Activated T-helper 17 cell treated with anti-CD3 and anti-CD28 coated beads, Interleukin-2, amount 50 U/mL, for 72 hours (primary cell): ENCODE data around the gene KCNC2. TPM values are rescaled to one million over a fixed set of nuclear protein-coding genes. Genes with fewer than 3 reads are reported as not detected.

Source experiments
- ATAC-seq: fragments of 150-1000 bp; cut with Tn5 transposase; replicated peaks from 2 replicates; pipeline ENCODE4 v1.10.0; 2021; ENCODE audit warnings: mild to moderate bottlenecking, moderate library complexity
- H3K27ac Mint-ChIP-seq: one replicate; pipeline ENCODE4 v1.8.0; 2022; ENCODE audit warnings: mixed read lengths
- H3K27me3 Mint-ChIP-seq: one replicate; pipeline ENCODE4 v1.8.0; 2022; ENCODE audit warnings: mixed read lengths
- H3K36me3 Mint-ChIP-seq: one replicate; pipeline ENCODE4 v1.8.0; 2022; ENCODE audit warnings: low read depth, mild to moderate bottlenecking, mixed read lengths
- H3K4me1 Mint-ChIP-seq: one replicate; pipeline ENCODE4 v1.8.0; 2022; ENCODE audit warnings: mixed read lengths
- H3K4me3 Mint-ChIP-seq: one replicate; pipeline ENCODE4 v1.8.0; 2022; ENCODE audit warnings: mild to moderate bottlenecking, mixed read lengths
- H3K9me3 Mint-ChIP-seq: one replicate; pipeline ENCODE4 v1.8.0; 2022; ENCODE audit warnings: mixed read lengths
- total RNA-seq, 2 donors: library from RNA; stranded (reverse); gene quantifications; one replicate each; pipeline ENCODE4 v1.2.3, GENCODE V29; 2022

Gene KCNC2
- total RNA-seq, 2 donors from 2014 or later: not detected

GRCh38 chr12:75058228-75058627 lies 151.4 kb downstream of the KCNC2 start:
- Mint-ChIP-seq H3K4me1 (no peaks in the 10 kb centered on the region), H3K4me3 (no peak overlapping the region), H3K9me3 (no peaks in the 10 kb centered on the region), H3K36me3 (no peaks in the 10 kb centered on the region), H3K27ac (no peak overlapping the region), H3K27me3 (no peaks in the 10 kb centered on the region)
- ATAC-seq: no peak

- Mint-ChIP-seq H3K27me3 (no peaks in the 10 kb centered on the region), H3K36me3 (no peaks in the 10 kb centered on the region), H3K4me1 (no peaks in the 10 kb centered on the region), H3K4me3 (no peak overlapping the region), H3K27ac (no peak overlapping the region), H3K9me3 (no peaks in the 10 kb centered on the region)
- no peak for ATAC-seq
Observed at GRCh38 chr12:75048767-75049166, 160.9 kb downstream of the KCNC2 start.

- Mint-ChIP-seq H3K27me3 (no peaks in the 10 kb centered on the region), H3K4me3 (no peak overlapping the region), H3K27ac (no peak overlapping the region), H3K9me3 (no peaks in the 10 kb centered on the region), H3K4me1 (no peaks in the 10 kb centered on the region), H3K36me3 (no peaks in the 10 kb centered on the region)
- no peak for ATAC-seq
Observed at GRCh38 chr12:75047885-75048525, 161.6 kb downstream of the KCNC2 start.

GRCh38 chr12:75042125-75042524 lies 167.5 kb downstream of the KCNC2 start:
- H3K4me1 Mint-ChIP-seq: no peaks in the 10 kb centered on the region
- H3K9me3 Mint-ChIP-seq: no peaks in the 10 kb centered on the region
- ATAC-seq: no peak
- no peak overlapping the region for H3K27ac Mint-ChIP-seq
- no peak overlapping the region for H3K4me3 Mint-ChIP-seq
- H3K27me3 Mint-ChIP-seq: no peaks in the 10 kb centered on the region
- no peaks in the 10 kb centered on the region for H3K36me3 Mint-ChIP-seq

DNA sequence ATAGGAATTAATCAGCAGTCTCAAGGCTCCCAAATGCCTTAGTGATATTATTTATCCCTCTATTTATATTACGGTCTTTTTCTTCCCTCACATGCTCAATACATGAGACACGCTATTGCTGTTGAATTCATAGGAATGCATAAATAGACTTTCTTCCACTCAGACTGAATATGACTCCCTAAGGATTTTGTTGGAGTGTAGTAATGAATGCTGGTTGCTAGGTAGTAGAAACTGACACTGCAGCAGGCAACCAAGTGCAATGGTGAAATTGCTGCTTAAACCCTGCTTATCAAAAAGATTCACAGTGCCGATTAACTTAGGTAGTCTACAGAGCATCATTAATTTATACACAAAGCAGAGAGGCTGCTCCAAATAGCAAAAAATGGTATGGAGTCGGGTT lies 168.2 kb downstream of the KCNC2 start:
- Mint-ChIP-seq H3K4me3 (no peak overlapping the region), H3K27ac (no peak overlapping the region), H3K27me3 (no peaks in the 10 kb centered on the region), H3K9me3 (no peaks in the 10 kb centered on the region), H3K4me1 (no peaks in the 10 kb centered on the region), H3K36me3 (no peaks in the 10 kb centered on the region)
- ATAC-seq: no peak

GRCh38 chr12:75020068-75020557 lies 189.5 kb downstream of the KCNC2 start:
- peaks cover 34% of the 10 kb centered on the region for H3K9me3 Mint-ChIP-seq
- ATAC-seq: no peak
- no peak overlapping the region for H3K4me3 Mint-ChIP-seq
- H3K27ac Mint-ChIP-seq: no peak overlapping the region
- no peaks in the 10 kb centered on the region for H3K36me3 Mint-ChIP-seq
- no peaks in the 10 kb centered on the region for H3K27me3 Mint-ChIP-seq
- no peaks in the 10 kb centered on the region for H3K4me1 Mint-ChIP-seq

GRCh38 chr12:75011120-75011519 lies 198.5 kb downstream of the KCNC2 start:
- ATAC-seq: peak; percentile 87
- H3K4me1 Mint-ChIP-seq: no peaks in the 10 kb centered on the region
- no peak overlapping the region for H3K4me3 Mint-ChIP-seq
- H3K27ac Mint-ChIP-seq: no peak overlapping the region
- no peaks in the 10 kb centered on the region for H3K36me3 Mint-ChIP-seq
- peaks cover 15% of the 10 kb centered on the region for H3K9me3 Mint-ChIP-seq
- H3K27me3 Mint-ChIP-seq: no peaks in the 10 kb centered on the region

- Mint-ChIP-seq H3K4me1 (no peaks in the 10 kb centered on the region), H3K36me3 (no peaks in the 10 kb centered on the region), H3K27ac (no peak overlapping the region), H3K27me3 (no peaks in the 10 kb centered on the region), H3K9me3 (peaks cover 7% of the 10 kb centered on the region), H3K4me3 (no peak overlapping the region)
- no peak for ATAC-seq
Observed at GRCh38 chr12:75007133-75007532, 202.5 kb downstream of the KCNC2 start.

DNA sequence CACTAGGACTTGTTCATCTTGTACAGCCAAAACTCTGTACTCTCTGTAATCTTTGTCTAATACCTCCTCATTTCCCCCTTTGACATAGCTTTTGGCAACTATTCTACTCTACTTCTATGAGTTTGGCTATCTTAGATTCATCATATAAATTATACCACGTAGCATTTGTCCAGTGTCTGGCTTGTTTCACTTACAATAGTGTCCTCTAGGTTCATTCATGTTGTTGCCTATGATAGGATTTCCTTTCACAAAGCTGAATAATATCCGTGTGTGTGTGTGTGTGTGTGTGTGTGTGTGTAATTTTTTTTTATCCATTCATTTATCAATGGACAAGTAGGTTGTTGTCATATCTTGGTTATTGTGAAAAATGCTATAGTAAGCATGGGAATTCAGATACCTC lies 209.5 kb downstream of the KCNC2 start:
- H3K27ac Mint-ChIP-seq: no peak overlapping the region
- no peaks in the 10 kb centered on the region for H3K27me3 Mint-ChIP-seq
- H3K9me3 Mint-ChIP-seq: peaks cover 3% of the 10 kb centered on the region
- peak; percentile 16 for ATAC-seq
- peaks cover 10% of the 10 kb centered on the region for H3K4me1 Mint-ChIP-seq
- H3K4me3 Mint-ChIP-seq: peak overlapping the region; percentile 72
- no peaks in the 10 kb centered on the region for H3K36me3 Mint-ChIP-seq

DNA sequence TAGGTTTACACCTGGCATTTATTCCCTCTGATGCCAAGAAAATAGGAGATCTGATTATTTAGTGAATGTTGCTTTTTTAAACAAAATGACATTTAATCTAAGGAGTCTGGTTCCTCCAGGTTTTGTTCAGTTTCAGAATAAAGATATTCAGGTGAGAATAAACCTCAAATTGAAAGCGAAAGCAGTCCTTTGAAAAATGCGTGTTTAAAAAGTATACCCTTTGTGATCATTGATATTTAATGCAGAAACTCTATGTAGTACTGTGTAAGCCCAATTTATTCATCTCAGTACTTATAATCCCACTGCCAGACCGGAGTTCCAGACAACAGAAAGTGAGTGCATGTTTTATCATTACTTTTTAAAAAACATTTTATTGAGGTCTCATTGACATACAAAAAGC lies 210.2 kb downstream of the KCNC2 start:
- peak overlapping the region; percentile 59 for H3K27ac Mint-ChIP-seq
- no peaks in the 10 kb centered on the region for H3K27me3 Mint-ChIP-seq
- H3K36me3 Mint-ChIP-seq: no peaks in the 10 kb centered on the region
- peak overlapping the region; percentile 72 for H3K4me3 Mint-ChIP-seq
- ATAC-seq: peak; percentile 14
- peaks cover 3% of the 10 kb centered on the region for H3K9me3 Mint-ChIP-seq
- H3K4me1 Mint-ChIP-seq: peaks cover 10% of the 10 kb centered on the region

Other genes with a start within 250 kb of the KCNC2 start
- gene CAPS2, start 120.5 kb upstream of the KCNC2 start, total RNA-seq: 10 to 100 TPM in 1 of 2 donors, 1 to 10 TPM in 1; 6.0 to 11.1 TPM
- not detected for gene GLIPR1L1, start 124.8 kb upstream of the KCNC2 start, total RNA-seq
- under 1 TPM; 0.13 to 0.56 TPM for gene GLIPR1L2, start 181.2 kb upstream of the KCNC2 start, total RNA-seq